A549 (cell line): ENCODE data around the gene PPAN. TPM values are rescaled to one million over a fixed set of nuclear protein-coding genes. Genes with fewer than 3 reads are reported as not detected.
A peak's percentile ranks its signal among the peaks of the same experiment; 100 is the strongest.

ENCODE experiments used
- ATAC-seq, 2 experiments: fragments of 200-7000 bp in 1 of 2; fragments of >200 bp in 1 of 2; cut with Nextera tagmentation in 1 of 2; cut with Tn5 transposase in 1 of 2; 3 replicates each; pipeline versions ENCODE4 v1.8.0 to v1.9.1; 2018 to 2020; ENCODE audit warnings: mild to moderate bottlenecking in 1 of 2, moderate library complexity in 1 of 2
- CTCF ChIA-PET: fragments of 300-600 bp; sonication (Branson Sonifier 250); formaldehyde crosslinking; extraction: SDS; loops from one replicate; lab custom pipeline; 2021; ENCODE audit warnings: antibody characterized with exemption, inconsistent platforms; lab: Yijun Ruan, JAX
- POLR2A ChIA-PET: fragments of 350-600 bp; formaldehyde crosslinking; extraction: SDS; loops from one replicate; lab custom pipeline; 2021; ENCODE audit warnings: antibody characterized with exemption, inconsistent platforms; lab: Yijun Ruan, JAX
- DNase-seq, 2 experiments: peaks; one replicate each; pipeline versions ENCODE4 v3.0.0 to v3.0.0-alpha.2; 2011 to 2016; ENCODE audit warnings: low read depth in 1 of 2, low spot score in 1 of 2
- FAIRE-seq: peaks from 2 replicates; lab custom pipeline; 2011; peaks lifted over from hg19 to GRCh38; lab: Jason Lieb, UNC
- H3K27ac ChIP-seq, 2 experiments: fragments of >200 bp; sonication (Bioruptor Twin); formaldehyde crosslinking; 3 replicates each; pipeline ENCODE4 v1.5.1; 2016 to 2017
- H3K4me1 ChIP-seq: fragments of >200 bp; sonication (Bioruptor Twin); formaldehyde crosslinking; 3 replicates; pipeline ENCODE4 v1.6.1; 2016
- H3K4me2 ChIP-seq: fragments of >200 bp; sonication (Bioruptor Twin); formaldehyde crosslinking; 3 replicates; pipeline ENCODE4 v1.6.1; 2016
- H3K4me3 ChIP-seq: fragments of >200 bp; sonication (Bioruptor Twin); formaldehyde crosslinking; 3 replicates; pipeline ENCODE4 v1.5.1; 2016
- H3K9me3 ChIP-seq: fragments of >200 bp; sonication (Bioruptor Twin); formaldehyde crosslinking; 3 replicates; pipeline ENCODE4 v1.6.1; 2016
- BHLHE40 ChIP-seq: IDR thresholded peaks from 2 replicates; pipeline ENCODE4 v1.6.1; 2012; ENCODE audit warnings: low read depth, low read length, inconsistent platforms
- CBX2 ChIP-seq: fragments of 200-600 bp; sonication (generic); IDR thresholded peaks from 2 replicates; pipeline ENCODE4 v1.6.1; 2016; ENCODE audit warnings: low read depth, mild to moderate bottlenecking, borderline replicate concordance
- CHD2 ChIP-seq: fragments of 150-350 bp; IDR thresholded peaks from 2 replicates; pipeline ENCODE4 v1.6.1; 2014; ENCODE audit warnings: low read length; ENCODE audit not compliant: partially characterized antibody
- FOXS1 ChIP-seq: fragments of 250-450 bp; sonication (Bioruptor Pico); IDR thresholded peaks from 2 replicates; pipeline ENCODE4 v1.5.0; 2020; ENCODE audit warnings: mild to moderate bottlenecking, moderate library complexity
- GATA3 ChIP-seq: IDR thresholded peaks from 2 replicates; pipeline ENCODE4 v1.6.1; 2012; ENCODE audit warnings: borderline replicate concordance
- HDAC2 ChIP-seq: fragments of 200-600 bp; sonication (generic); IDR thresholded peaks from 2 replicates; pipeline ENCODE4 v1.6.1; 2016
- HOXA7 ChIP-seq: fragments of 250-450 bp; sonication (Bioruptor Pico); IDR thresholded peaks from 2 replicates; pipeline ENCODE4 v1.5.0; 2020; ENCODE audit warnings: mild to moderate bottlenecking, moderate library complexity
- HOXB5 ChIP-seq: fragments of 250-450 bp; sonication (Bioruptor Pico); IDR thresholded peaks from 2 replicates; pipeline ENCODE4 v1.5.0; 2020; ENCODE audit warnings: mild to moderate bottlenecking, moderate library complexity
- JUNB ChIP-seq: fragments of >200 bp; sonication (Bioruptor Twin); formaldehyde crosslinking; IDR thresholded peaks from 2 replicates; pipeline ENCODE4 v1.6.1; 2016
- KDM1A ChIP-seq: fragments of 200-600 bp; sonication (generic); IDR thresholded peaks from 2 replicates; pipeline ENCODE4 v1.6.1; 2016; ENCODE audit warnings: low read depth, mild to moderate bottlenecking
- MAZ ChIP-seq: fragments of 150-350 bp; IDR thresholded peaks from 2 replicates; pipeline ENCODE4 v1.6.1; 2014; ENCODE audit warnings: antibody characterized with exemption, low read depth, low read length, borderline replicate concordance
- POLR2AphosphoS2 ChIP-seq: conservative IDR thresholded peaks from 2 replicates; pipeline ENCODE4 v1.6.1; 2012; ENCODE audit warnings: low read length, improper control_type of control experiment, inconsistent platforms
- RAD21 ChIP-seq, 2 experiments: fragments of >200 bp in 1 of 2; sonication (Bioruptor Twin) in 1 of 2; formaldehyde crosslinking in 1 of 2; IDR thresholded peaks in 1 of 2; conservative IDR thresholded peaks in 1 of 2; 2 replicates in 1 of 2; 3 replicates in 1 of 2; pipeline ENCODE4 v1.6.1; 2012 to 2018; ENCODE audit warnings: inconsistent platforms in 1 of 2
- SREBF2 ChIP-seq: fragments of 450-650 bp; IDR thresholded peaks from 2 replicates; pipeline ENCODE4 v1.6.1; 2014; ENCODE audit warnings: mild to moderate bottlenecking, moderate library complexity
- TFCP2L1 ChIP-seq: fragments of 250-450 bp; sonication (Bioruptor Pico); IDR thresholded peaks from 2 replicates; pipeline ENCODE4 v1.5.0; 2021; ENCODE audit warnings: mild to moderate bottlenecking
- ZFP36 ChIP-seq: fragments of 450-650 bp; IDR thresholded peaks from 2 replicates; pipeline ENCODE4 v1.6.1; 2014; ENCODE audit warnings: borderline replicate concordance; ENCODE audit not compliant: partially characterized antibody
- WGBS: methylation state at CpG from one replicate; pipeline ENCODE4 v1.1.6; 2017; ENCODE audit errors: missing lambda C conversion rate; 5-methylcytosine and 5-hydroxymethylcytosine counted together
- polyA plus RNA-seq, 4 experiments: library from polyadenylated mRNA; depleted of rRNA in 3 of 4; stranded (reverse); fragments of >200 nt; fragmentation: RNase III in 1 of 4; extraction: RNeasy Plus Mini Kit Qiagen cat#74134 plus additional on column Dnase treatment in 1 of 4; gene quantifications; 2 replicates in 3 of 4; 3 replicates in 1 of 4; pipeline ENCODE4 v1.2.3, GENCODE V29; 2011 to 2017
- TF ChIP-seq, protein P1 (sequence below): fragments of 250-450 bp; sonication (Bioruptor Pico); IDR thresholded peaks from 2 replicates; pipeline ENCODE4 v1.5.0; 2020; ENCODE audit warnings: low read depth, mild to moderate bottlenecking, moderate library complexity
- TF ChIP-seq, protein P2 (sequence below): IDR thresholded peaks from 2 replicates; pipeline ENCODE4 v1.6.1; 2012; ENCODE audit warnings: low read depth, borderline replicate concordance
- TF ChIP-seq, protein P3 (sequence below): IDR thresholded peaks from 2 replicates; pipeline ENCODE4 v1.6.1; 2012

Gene PPAN
- polyA plus RNA-seq, 2 of the 4 experiments (the other 2 are of a cell fraction), result 26.6 to 65.0 TPM

DNA sequence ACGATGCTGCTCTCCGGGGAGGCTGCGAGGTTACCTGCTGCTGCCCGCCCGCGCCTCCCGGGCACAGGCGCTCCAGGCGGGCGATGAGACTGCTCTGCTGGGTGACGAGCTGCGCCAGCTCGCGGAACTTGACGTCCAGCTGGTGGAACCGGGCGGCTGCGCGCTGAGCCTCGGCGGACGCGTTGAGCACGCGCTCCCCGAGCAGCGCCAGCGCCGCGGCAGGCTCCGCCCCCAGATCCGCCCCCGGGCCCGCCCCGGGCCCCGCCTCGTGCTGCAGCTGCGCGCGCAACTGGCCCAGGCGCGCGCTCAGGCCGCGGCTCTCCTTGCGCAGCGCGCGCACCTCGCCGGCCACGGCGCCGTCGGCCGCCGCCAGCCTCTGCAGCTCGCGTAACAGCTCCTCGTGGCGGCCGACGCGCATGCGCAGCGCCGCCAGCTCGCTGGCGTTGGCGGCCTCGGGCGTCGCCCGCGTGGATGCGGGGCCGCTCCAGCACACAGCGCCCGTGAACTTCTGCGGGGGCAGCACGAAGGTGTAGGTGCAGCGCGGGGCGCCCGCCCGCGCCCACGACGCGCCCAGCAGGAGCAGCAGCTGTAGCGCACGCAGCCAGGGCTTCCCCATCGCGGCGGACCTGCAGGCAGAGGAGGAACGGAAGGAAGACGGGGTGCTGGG lies 10.1 kb upstream of the PPAN start (continued):
- TF ChIP-seq, protein P1, sequence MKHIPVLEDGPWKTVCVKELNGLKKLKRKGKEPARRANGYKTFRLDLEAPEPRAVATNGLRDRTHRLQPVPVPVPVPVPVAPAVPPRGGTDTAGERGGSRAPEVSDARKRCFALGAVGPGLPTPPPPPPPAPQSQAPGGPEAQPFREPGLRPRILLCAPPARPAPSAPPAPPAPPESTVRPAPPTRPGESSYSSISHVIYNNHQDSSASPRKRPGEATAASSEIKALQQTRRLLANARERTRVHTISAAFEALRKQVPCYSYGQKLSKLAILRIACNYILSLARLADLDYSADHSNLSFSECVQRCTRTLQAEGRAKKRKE, result peak; percentile 72; the same call in 1 of the 2 replicates
- no peak for TF ChIP-seq FOXS1 (CRISPR knock-in tag)

DNA sequence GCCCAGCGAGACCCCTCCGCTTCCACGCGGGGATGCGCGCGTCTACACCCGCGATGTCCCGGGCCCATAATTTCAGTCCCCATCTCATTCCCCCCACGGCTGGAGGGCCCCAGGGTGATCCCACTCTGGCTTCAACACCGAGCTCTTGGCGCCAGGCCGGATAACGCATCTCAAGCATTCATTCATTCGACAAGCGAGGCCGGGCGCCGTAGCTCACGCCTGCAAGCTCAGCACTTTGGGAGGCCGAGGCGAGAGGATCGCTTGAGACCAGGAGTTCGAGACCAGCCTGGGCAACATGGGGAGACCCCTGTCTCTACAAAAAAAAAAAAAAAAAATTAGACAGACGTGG lies 9.6 kb upstream of the PPAN start:
- FAIRE-seq (no peak), ATAC-seq (no peak), DNase-seq (no peak)
- peak overlapping the region; percentile 34; the same call in 2 of the 3 replicates for H3K4me3 ChIP-seq
- H3K9me3 ChIP-seq, result no peaks in the 10 kb centered on the region
- peaks cover 4% of the 10 kb centered on the region; the same call in 1 of the 3 replicates for H3K4me1 ChIP-seq
- peak overlapping the region; percentile 87 for H3K4me2 ChIP-seq
- ChIA-PET POLR2A (interaction anchor here (1.2 to 1.4 kb wide), 2 partner anchors 10 to 15 kb away, joined by 9 to 12 read pairs; partner anchors contain the start of genes P2RY11 and PPAN), CTCF (interaction anchor here (0.8 to 2.2 kb wide), 5 partner anchors 13 to 483 kb away, joined by 3 to 5 read pairs (median 4); no protein-coding TSS in a partner anchor)
- TF ChIP-seq, protein P2, sequence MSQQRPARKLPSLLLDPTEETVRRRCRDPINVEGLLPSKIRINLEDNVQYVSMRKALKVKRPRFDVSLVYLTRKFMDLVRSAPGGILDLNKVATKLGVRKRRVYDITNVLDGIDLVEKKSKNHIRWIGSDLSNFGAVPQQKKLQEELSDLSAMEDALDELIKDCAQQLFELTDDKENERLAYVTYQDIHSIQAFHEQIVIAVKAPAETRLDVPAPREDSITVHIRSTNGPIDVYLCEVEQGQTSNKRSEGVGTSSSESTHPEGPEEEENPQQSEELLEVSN, result 0 out of 2 replicates have a peak, but pooled peaks have one; percentile 6
- TF ChIP-seq HOXA7 (CRISPR knock-in tag) (no peak), GATA3 (no peak)
- WGBS, result 61% methylated on average over 16 of the region's 26 CpGs
- H3K27ac ChIP-seq, result peak overlapping the region; percentile 79 to 89

DNA sequence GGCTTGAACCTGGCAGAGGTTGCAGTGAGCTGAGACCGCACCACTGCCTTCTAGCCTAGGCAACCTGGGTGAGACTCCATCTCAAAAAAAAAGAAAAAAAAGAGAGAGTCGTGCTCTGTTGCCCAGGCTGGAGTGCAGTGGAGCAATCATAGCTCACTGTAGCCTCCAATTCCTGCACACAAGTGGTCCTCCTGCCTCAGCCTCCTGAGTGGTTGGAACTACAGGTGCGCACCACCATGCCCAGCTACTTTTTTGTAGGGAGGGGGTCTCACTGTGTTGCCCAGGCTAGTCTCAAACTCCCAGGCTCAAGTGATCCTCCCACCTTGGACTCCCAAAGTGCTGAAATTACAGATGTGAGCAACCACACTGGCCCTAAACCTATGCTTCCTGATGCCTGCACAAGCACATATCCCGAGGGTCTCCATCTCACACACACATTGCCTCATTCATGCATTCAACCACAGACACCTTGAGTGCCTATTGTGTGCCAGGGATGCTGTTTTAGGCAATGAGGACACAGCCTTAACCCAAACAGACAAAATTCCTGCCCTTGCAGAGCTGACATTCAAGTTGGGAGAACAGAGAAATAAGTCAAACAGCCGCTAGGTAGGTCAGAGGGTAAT lies 5.9 kb upstream of the PPAN start:
- FAIRE-seq (no peak), DNase-seq (no peak), ATAC-seq (no peak)
- peaks cover 4% of the 10 kb centered on the region; the same call in 1 of the 3 replicates for H3K4me1 ChIP-seq
- CTCF ChIA-PET, result interaction anchor here (0.6 to 2.0 kb wide), 3 partner anchors 8 to 79 kb away, joined by 3 to 10 read pairs (median 4); no protein-coding TSS in a partner anchor
- no peak for TF ChIP-seq KDM1A
- no peak for TF ChIP-seq SREBF2
- no peak overlapping the region for H3K4me2 ChIP-seq
- H3K27ac ChIP-seq, result no peak overlapping the region
- WGBS, result 63% methylated on average over 5 of the region's 5 CpGs
- no peaks in the 10 kb centered on the region for H3K9me3 ChIP-seq
- H3K4me3 ChIP-seq, result no peak overlapping the region
- POLR2A ChIA-PET, result no interaction called here

DNA sequence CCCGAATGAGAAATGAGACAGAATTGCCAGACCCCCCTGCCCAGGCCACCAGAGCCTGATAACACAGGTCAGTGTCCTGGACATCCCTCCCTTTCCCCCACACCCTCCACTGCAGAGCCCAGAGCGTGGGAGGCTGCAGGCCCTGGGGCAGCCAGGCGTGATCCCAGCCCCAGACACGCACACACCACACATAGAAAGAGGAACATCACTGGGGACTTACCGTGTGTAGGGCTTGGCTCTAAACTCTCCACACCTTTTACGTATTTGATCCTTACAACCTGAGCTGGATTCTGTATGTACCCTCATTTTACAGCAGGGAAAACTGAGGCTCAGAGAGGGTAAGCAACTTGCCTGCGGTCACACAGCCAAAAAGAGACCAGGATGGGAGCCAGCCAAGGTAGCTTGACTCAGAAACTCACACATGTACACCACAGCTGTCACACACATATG lies 3.4 kb upstream of the PPAN start:
- no peak for ATAC-seq
- H3K9me3 ChIP-seq, result no peaks in the 10 kb centered on the region
- no peak for DNase-seq
- peaks cover 11% of the 10 kb centered on the region; the same call in 1 of the 3 replicates for H3K4me1 ChIP-seq
- CTCF ChIA-PET, result interaction anchor here (0.8 to 0.9 kb wide), 2 partner anchors 13 to 147 kb away, joined by 3 read pairs; no protein-coding TSS in a partner anchor
- TF ChIP-seq ZFP36 (peak; percentile 30), KDM1A (no peak)
- TF ChIP-seq, all 56 proteins: peak for 1
- no peak overlapping the region for H3K4me3 ChIP-seq
- H3K4me2 ChIP-seq, result no peak overlapping the region
- no peak for FAIRE-seq
- WGBS, result 76% methylated on average over 7 of the region's 7 CpGs
- POLR2A ChIA-PET, result no interaction called here
- H3K27ac ChIP-seq, result no peak overlapping the region

DNA sequence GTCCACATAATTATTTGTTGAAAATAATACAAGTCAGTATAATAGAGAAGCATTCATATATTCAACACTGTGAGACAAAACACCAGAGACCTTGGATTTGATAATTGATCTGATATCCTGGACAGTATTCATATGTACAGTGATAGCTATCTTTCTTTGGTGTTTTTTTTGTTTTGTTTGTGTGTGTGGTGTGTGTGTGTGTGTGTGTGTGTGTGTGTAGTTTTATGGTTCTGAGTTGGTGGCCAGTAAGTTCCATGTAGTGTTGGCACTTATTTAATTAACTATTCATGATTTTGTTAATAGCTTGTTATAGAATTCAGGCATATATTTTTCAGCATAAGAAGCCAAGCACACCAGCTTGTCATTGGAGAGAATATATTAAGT lies 2.0 kb upstream of the PPAN start:
- Histone ChIP-seq H3K27ac (no peak overlapping the region), H3K4me1 (peaks cover 12% of the 10 kb centered on the region; the same call in 1 of the 3 replicates)
- POLR2A ChIA-PET, result no interaction called here
- FAIRE-seq, result no peak
- ATAC-seq, result no peak
- TF ChIP-seq BHLHE40 (no peak), MAZ (no peak), HOXB5 (no peak), POLR2AphosphoS2 (no peak), JUNB (no peak), CHD2 (no peak), HDAC2 (no peak), RAD21 (conservative IDR thresholded peaks at IDR 0.05 in 1 of 2, IDR thresholded peaks at IDR 0.05 in 1 of 2) (no peak), CBX2 (no peak), TFCP2L1 (CRISPR knock-in tag) (no peak), GATA3 (no peak)
- TF ChIP-seq, protein P3, sequence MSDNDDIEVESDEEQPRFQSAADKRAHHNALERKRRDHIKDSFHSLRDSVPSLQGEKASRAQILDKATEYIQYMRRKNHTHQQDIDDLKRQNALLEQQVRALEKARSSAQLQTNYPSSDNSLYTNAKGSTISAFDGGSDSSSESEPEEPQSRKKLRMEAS, result no peak
- TF ChIP-seq, all 56 proteins: peak for 0
- H3K4me2 ChIP-seq, result no peak overlapping the region
- CTCF ChIA-PET, result interaction anchor here (1.0 kb wide), 1 partner anchor 9 kb away, joined by 5 read pairs; no protein-coding TSS in a partner anchor
- H3K9me3 ChIP-seq, result no peaks in the 10 kb centered on the region
- DNase-seq, result no peak
- no peak overlapping the region for H3K4me3 ChIP-seq
